NCI-H1092 treated with DMSO at 0.1 percent for 48 hours (cell line): ENCODE data around the gene ZNF675.
"Not testable (repeated sequence)": the region's sequence is repeated elsewhere in the genome, so short reads cannot be mapped to it uniquely, and the experiment has no call there.

Experiments
- DNase-seq: peaks from one replicate; lab custom pipeline; 2025; lab: John Stamatoyannopoulos, UW

ZNF675 gene

GRCh38 chr19:23686621-23687423, at the start of gene ZNF675:
ZNF675 (minus strand) TSS chr19:23687212; CDS start chr19:23687033, 179 bp downstream.
- DNase-seq = peak; percentile 88

- DNase-seq = not testable (repeated sequence)
Observed at GRCh38 chr19:23730729-23731465, 43.9 kb upstream of the ZNF675 start.

- not testable (repeated sequence) for DNase-seq
Observed at GRCh38 chr19:23724161-23724560, 37.1 kb upstream of the ZNF675 start.

- no peak for DNase-seq
Observed at GRCh38 chr19:23718802-23719201, 31.8 kb upstream of the ZNF675 start.

GRCh38 chr19:23716792-23717191, 29.8 kb upstream of the ZNF675 start:
- no peak for DNase-seq

- DNase-seq = no peak
Observed at GRCh38 chr19:23709347-23709746, 22.3 kb upstream of the ZNF675 start.

GRCh38 chr19:23706657-23707056, 19.6 kb upstream of the ZNF675 start:
- DNase-seq = no peak

- DNase-seq = no peak
Observed at GRCh38 chr19:23699521-23699860, 12.5 kb upstream of the ZNF675 start.

- DNase-seq = no peak
Observed at GRCh38 chr19:23698711-23699520, 11.9 kb upstream of the ZNF675 start.

- DNase-seq = not testable (repeated sequence)
Observed at GRCh38 chr19:23692937-23693336, 5.9 kb upstream of the ZNF675 start.

GRCh38 chr19:23673132-23673531, 13.9 kb downstream of the ZNF675 start:
- no peak for DNase-seq

- DNase-seq = not testable (repeated sequence)
Observed at GRCh38 chr19:23668606-23669005, 18.4 kb downstream of the ZNF675 start.

GRCh38 chr19:23665651-23666410, 21.2 kb downstream of the ZNF675 start:
- no peak for DNase-seq

- DNase-seq = not testable (repeated sequence)
Observed at GRCh38 chr19:23649817-23650216, 37.2 kb downstream of the ZNF675 start.
